Keratinocyte (primary cell): ENCODE data around the gene PLPP1. TPM values are rescaled to one million over a fixed set of nuclear protein-coding genes. Genes with fewer than 3 reads are reported as not detected.

Experiments
- DNase-seq: peaks from one replicate; pipeline ENCODE4 v3.0.0-alpha.2; 2011; ENCODE audit warnings: low read depth, missing footprints, low spot score
- FAIRE-seq: peaks from 2 replicates; lab custom pipeline; 2011; peaks lifted over from hg19 to GRCh38; lab: Jason Lieb, UNC
- H2AFZ ChIP-seq: 2 replicates; pipeline ENCODE4 v1.6.0; 2012; ENCODE audit warnings: low read length, control low read depth, inconsistent platforms; ENCODE audit not compliant: control insufficient read depth
- H3K27ac ChIP-seq: 2 replicates; pipeline ENCODE4 v1.5.1; 2011; ENCODE audit warnings: low read length; ENCODE audit not compliant: control insufficient read depth, insufficient read depth
- H3K27me3 ChIP-seq: 3 replicates; pipeline ENCODE4 v1.6.0; 2011; ENCODE audit warnings: low read length; ENCODE audit not compliant: control insufficient read depth, insufficient read depth; ENCODE audit errors: extremely low read depth
- H3K36me3 ChIP-seq, 2 experiments: 2 replicates in 1 of 2; 3 replicates in 1 of 2; pipeline ENCODE4 v1.5.1; 2011; ENCODE audit warnings: low read length in 2 of 2, mild to moderate bottlenecking in 1 of 2; ENCODE audit not compliant: control insufficient read depth in 2 of 2, insufficient read depth in 2 of 2; ENCODE audit errors: extremely low read depth in 1 of 2
- H3K4me1 ChIP-seq: 3 replicates; pipeline ENCODE4 v1.5.1; 2011; ENCODE audit warnings: low read length; ENCODE audit not compliant: control insufficient read depth, insufficient read depth; ENCODE audit errors: extremely low read depth
- H3K4me2 ChIP-seq: 3 replicates; pipeline ENCODE4 v1.6.0; 2011; ENCODE audit warnings: low read depth, low read length; ENCODE audit not compliant: control insufficient read depth, insufficient read depth; ENCODE audit errors: extremely low read depth
- H3K4me3 ChIP-seq, 3 experiments: fragments of 200-600 bp in 1 of 3; sonication (generic) in 1 of 3; 2 replicates in 2 of 3; 3 replicates in 1 of 3; pipeline ENCODE4 v1.5.1; 2011 to 2016; ENCODE audit warnings: low read length in 3 of 3, mild to moderate bottlenecking in 3 of 3, control low read depth in 2 of 3, inconsistent platforms in 1 of 3, low read depth in 1 of 3, mixed read lengths in 1 of 3, mixed run types in 1 of 3, moderate library complexity in 1 of 3; ENCODE audit not compliant: control insufficient read depth in 2 of 3, insufficient read depth in 2 of 3; ENCODE audit errors: extremely low read depth in 1 of 3
- H3K79me2 ChIP-seq: 2 replicates; pipeline ENCODE4 v1.6.0; 2012; ENCODE audit warnings: low read length; ENCODE audit not compliant: control insufficient read depth, insufficient read depth
- H3K9ac ChIP-seq: 3 replicates; pipeline ENCODE4 v1.6.0; 2011; ENCODE audit warnings: low read length; ENCODE audit not compliant: control insufficient read depth, insufficient read depth; ENCODE audit errors: extremely low read depth
- H3K9me1 ChIP-seq: 3 replicates; pipeline ENCODE4 v1.6.0; 2011; ENCODE audit warnings: low read length; ENCODE audit not compliant: control insufficient read depth, insufficient read depth; ENCODE audit errors: extremely low read depth
- H3K9me3 ChIP-seq: 2 replicates; pipeline ENCODE4 v1.5.1; 2012; ENCODE audit warnings: low read depth, low read length; ENCODE audit not compliant: control insufficient read depth
- H4K20me1 ChIP-seq: 3 replicates; pipeline ENCODE4 v1.6.0; 2011; ENCODE audit warnings: low read length; ENCODE audit not compliant: control insufficient read depth, insufficient read depth; ENCODE audit errors: extremely low read depth
- EZH2 ChIP-seq: IDR thresholded peaks from one replicate; pipeline ENCODE4 v1.6.1; 2012; ENCODE audit warnings: inconsistent platforms, mild to moderate bottlenecking, low read length, moderate library complexity
- dilution Hi-C: fragments of 300-500 bp; cut with MboI; formaldehyde crosslinking; loops from one replicate; pipeline ENCODE4 v1.7.0; 2020; ENCODE audit warnings: low sequenced_read_pairs; ENCODE audit not compliant: extremely low pct_ligation_motif_present
- polyA plus RNA-seq, 5 experiments: library from polyadenylated mRNA; depleted of rRNA in 3 of 5; stranded (reverse) in 3 of 5; stranded (forward) in 1 of 5; unstranded in 1 of 5; fragments of >200 nt; gene quantifications; 1 replicate in 1 of 5; 2 replicates in 3 of 5; 3 replicates in 1 of 5; pipeline versions ENCODE4 v1.2.1 to v1.2.3, GENCODE V29; 2011 to 2012; ENCODE audit warnings: missing spikeins in 2 of 5, low read depth in 1 of 5, low replicate concordance in 1 of 5
- TF ChIP-seq, protein P1 (sequence below), 3 experiments: IDR thresholded peaks in 1 of 3; conservative IDR thresholded peaks in 1 of 3; optimal IDR thresholded peaks in 1 of 3; 2 replicates in 2 of 3; 3 replicates in 1 of 3; pipeline versions ENCODE3 to v1.5.1; 2011; ENCODE audit warnings: low read length in 3 of 3, mild to moderate bottlenecking in 3 of 3, moderate library complexity in 2 of 3, control low read depth in 1 of 3, inconsistent platforms in 1 of 3; ENCODE audit not compliant: insufficient read depth in 2 of 3; ENCODE audit errors: extremely low read depth in 1 of 3

The PLPP1 gene
- polyA plus RNA-seq, 1 donor (not counting 4 experiments of a cell fraction or from before 2014, with no cell fraction given) = 13.2 TPM

DNA sequence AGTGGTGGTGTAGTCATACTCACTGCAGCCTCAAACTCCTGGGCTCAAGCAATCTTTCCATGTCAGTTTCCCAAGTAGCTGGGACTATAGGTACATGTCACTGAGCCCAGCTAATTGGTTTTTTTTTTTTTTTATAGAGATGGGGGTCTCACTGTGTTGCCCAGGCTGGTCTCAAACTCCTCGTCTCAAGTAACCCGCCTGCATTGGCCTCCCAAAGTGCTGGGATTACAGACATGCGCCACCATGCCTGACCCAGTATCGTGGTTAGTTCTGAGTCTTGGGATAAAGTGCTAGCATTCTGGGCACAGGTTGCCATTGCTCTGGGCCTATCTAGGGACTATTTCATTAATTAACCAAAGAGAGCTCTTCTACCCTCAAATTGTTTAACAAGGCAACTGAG, 108.3 kb downstream of the PLPP1 start:
- H3K9me3 ChIP-seq = no peaks in the 10 kb centered on the region
- no peaks in the 10 kb centered on the region for H3K9me1 ChIP-seq
- DNase-seq (no peak), FAIRE-seq (no peak)
- H4K20me1 ChIP-seq = no peaks in the 10 kb centered on the region
- peaks cover 16 to 20% of the 10 kb centered on the region in 2 experiments for H3K36me3 ChIP-seq
- H3K4me2 ChIP-seq = no peak overlapping the region
- H3K79me2 ChIP-seq = no peaks in the 10 kb centered on the region
- H3K27ac ChIP-seq = no peak overlapping the region
- H2AFZ ChIP-seq = no peak overlapping the region
- no peak overlapping the region for H3K4me3 ChIP-seq
- dilution Hi-C loops = no loop called here
- H3K27me3 ChIP-seq = no peaks in the 10 kb centered on the region
- H3K4me1 ChIP-seq = no peaks in the 10 kb centered on the region
- no peak overlapping the region for H3K9ac ChIP-seq
- TF ChIP-seq EZH2 = no peak
- TF ChIP-seq, protein P1, sequence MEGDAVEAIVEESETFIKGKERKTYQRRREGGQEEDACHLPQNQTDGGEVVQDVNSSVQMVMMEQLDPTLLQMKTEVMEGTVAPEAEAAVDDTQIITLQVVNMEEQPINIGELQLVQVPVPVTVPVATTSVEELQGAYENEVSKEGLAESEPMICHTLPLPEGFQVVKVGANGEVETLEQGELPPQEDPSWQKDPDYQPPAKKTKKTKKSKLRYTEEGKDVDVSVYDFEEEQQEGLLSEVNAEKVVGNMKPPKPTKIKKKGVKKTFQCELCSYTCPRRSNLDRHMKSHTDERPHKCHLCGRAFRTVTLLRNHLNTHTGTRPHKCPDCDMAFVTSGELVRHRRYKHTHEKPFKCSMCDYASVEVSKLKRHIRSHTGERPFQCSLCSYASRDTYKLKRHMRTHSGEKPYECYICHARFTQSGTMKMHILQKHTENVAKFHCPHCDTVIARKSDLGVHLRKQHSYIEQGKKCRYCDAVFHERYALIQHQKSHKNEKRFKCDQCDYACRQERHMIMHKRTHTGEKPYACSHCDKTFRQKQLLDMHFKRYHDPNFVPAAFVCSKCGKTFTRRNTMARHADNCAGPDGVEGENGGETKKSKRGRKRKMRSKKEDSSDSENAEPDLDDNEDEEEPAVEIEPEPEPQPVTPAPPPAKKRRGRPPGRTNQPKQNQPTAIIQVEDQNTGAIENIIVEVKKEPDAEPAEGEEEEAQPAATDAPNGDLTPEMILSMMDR (optimal IDR thresholded peaks at IDR 0.05 in 1 of 3, IDR thresholded peaks at IDR 0.05 in 1 of 3, conservative IDR thresholded peaks at IDR 0.05 in 1 of 3; ENCODE audit: extremely low read depth in 1 of 3, insufficient read depth in 2 of 3, low read length in 3 of 3) = no peak

DNA sequence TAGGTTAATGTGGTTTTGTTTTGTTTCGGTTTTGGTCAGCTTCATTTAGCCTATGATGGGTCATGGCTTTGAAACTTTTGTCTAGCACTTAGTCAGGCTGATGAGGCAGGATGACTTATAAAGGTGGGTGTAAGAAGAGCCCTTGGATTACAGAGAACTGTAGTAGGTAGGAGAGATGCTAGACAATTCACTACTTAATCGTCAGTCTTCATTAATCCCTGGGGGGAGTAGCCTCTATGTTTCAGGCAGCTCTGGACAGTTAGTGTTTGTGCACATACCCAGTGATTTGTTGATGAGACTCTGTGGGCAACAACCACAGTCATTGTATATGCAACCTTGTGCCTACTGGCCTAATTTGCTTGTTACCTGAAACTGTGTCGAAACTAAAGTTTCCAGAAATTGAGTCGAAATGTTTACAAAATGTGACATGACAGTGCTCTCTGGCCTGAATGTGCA, 113.7 kb downstream of the PLPP1 start:
- Histone ChIP-seq H3K4me2 (no peak overlapping the region), H3K27me3 (no peaks in the 10 kb centered on the region), H2AFZ (no peak overlapping the region), H3K9ac (no peak overlapping the region), H3K79me2 (no peaks in the 10 kb centered on the region), H4K20me1 (no peaks in the 10 kb centered on the region), H3K36me3 (peaks cover 8 to 20% of the 10 kb centered on the region in 2 experiments), H3K9me1 (no peaks in the 10 kb centered on the region), H3K4me1 (no peaks in the 10 kb centered on the region), H3K9me3 (no peaks in the 10 kb centered on the region), H3K4me3 (no peak overlapping the region), H3K27ac (no peak overlapping the region)
- dilution Hi-C loops = no loop called here
- DNase-seq = no peak
- no peak for FAIRE-seq
- TF ChIP-seq, protein P1 (optimal IDR thresholded peaks at IDR 0.05 in 1 of 3, IDR thresholded peaks at IDR 0.05 in 1 of 3, conservative IDR thresholded peaks at IDR 0.05 in 1 of 3; ENCODE audit: extremely low read depth in 1 of 3, insufficient read depth in 2 of 3, low read length in 3 of 3) = no peak
- no peak for TF ChIP-seq EZH2
